Measurements from ENCODE around the gene CHSY3.

CHSY3 gene

GRCh38 chr5:129958581-129958980, 54.3 kb downstream of the CHSY3 start:
- no peaks in the 10 kb centered on the region for H3K27me3 ChIP-seq (ENCODE audit: control insufficient read depth, insufficient read depth, low read length)
- H3K36me3 ChIP-seq (ENCODE audit: control insufficient read depth, low read depth, low read length): no peaks in the 10 kb centered on the region
- no peak overlapping the region for H3K27ac ChIP-seq (ENCODE audit: low read length)
- H3K9me3 ChIP-seq (ENCODE audit: control insufficient read depth, low read depth, low read length): no peaks in the 10 kb centered on the region
- no peaks in the 10 kb centered on the region for H3K4me1 ChIP-seq (ENCODE audit: control insufficient read depth, low read depth, low read length)
- H3K4me3 ChIP-seq (ENCODE audit: low read length): no peak overlapping the region
- no peak overlapping the region for H3K9ac ChIP-seq (ENCODE audit: low read length)

GRCh38 chr5:129960831-129961230, 56.6 kb downstream of the CHSY3 start:
- Histone ChIP-seq H3K27ac (ENCODE audit: low read length) (no peak overlapping the region), H3K27me3 (ENCODE audit: control insufficient read depth, insufficient read depth, low read length) (no peaks in the 10 kb centered on the region), H3K36me3 (ENCODE audit: control insufficient read depth, low read depth, low read length) (no peaks in the 10 kb centered on the region), H3K9ac (ENCODE audit: low read length) (no peak overlapping the region), H3K4me3 (ENCODE audit: low read length) (no peak overlapping the region), H3K4me1 (ENCODE audit: control insufficient read depth, low read depth, low read length) (no peaks in the 10 kb centered on the region), H3K9me3 (ENCODE audit: control insufficient read depth, low read depth, low read length) (no peaks in the 10 kb centered on the region)

- no peaks in the 10 kb centered on the region for H3K4me1 ChIP-seq (ENCODE audit: control insufficient read depth, low read depth, low read length)
Observed at GRCh38 chr5:129962506-129962905, 58.2 kb downstream of the CHSY3 start.

GRCh38 chr5:129963359-129963758, 59.1 kb downstream of the CHSY3 start:
- Histone ChIP-seq H3K36me3 (ENCODE audit: control insufficient read depth, low read depth, low read length) (no peaks in the 10 kb centered on the region), H3K27ac (ENCODE audit: low read length) (no peak overlapping the region), H3K4me1 (ENCODE audit: control insufficient read depth, low read depth, low read length) (no peaks in the 10 kb centered on the region), H3K9ac (ENCODE audit: low read length) (no peak overlapping the region), H3K4me3 (ENCODE audit: low read length) (no peak overlapping the region), H3K27me3 (ENCODE audit: control insufficient read depth, insufficient read depth, low read length) (no peaks in the 10 kb centered on the region), H3K9me3 (ENCODE audit: control insufficient read depth, low read depth, low read length) (no peaks in the 10 kb centered on the region)

More at GRCh38 chr5:129962506-129962905, 58.2 kb downstream of the CHSY3 start:
- H3K27ac ChIP-seq (ENCODE audit: low read length): no peak overlapping the region
- H3K36me3 ChIP-seq (ENCODE audit: control insufficient read depth, low read depth, low read length): no peaks in the 10 kb centered on the region
- H3K4me3 ChIP-seq (ENCODE audit: low read length): no peak overlapping the region
- no peak overlapping the region for H3K9ac ChIP-seq (ENCODE audit: low read length)
- H3K27me3 ChIP-seq (ENCODE audit: control insufficient read depth, insufficient read depth, low read length): no peaks in the 10 kb centered on the region
- no peaks in the 10 kb centered on the region for H3K9me3 ChIP-seq (ENCODE audit: control insufficient read depth, low read depth, low read length)

GRCh38 chr5:129966071-129966470, 61.8 kb downstream of the CHSY3 start:
- no peaks in the 10 kb centered on the region for H3K4me1 ChIP-seq (ENCODE audit: control insufficient read depth, low read depth, low read length)
- no peaks in the 10 kb centered on the region for H3K9me3 ChIP-seq (ENCODE audit: control insufficient read depth, low read depth, low read length)
- H3K4me3 ChIP-seq (ENCODE audit: low read length): no peak overlapping the region
- no peaks in the 10 kb centered on the region for H3K27me3 ChIP-seq (ENCODE audit: control insufficient read depth, insufficient read depth, low read length)
- no peak overlapping the region for H3K27ac ChIP-seq (ENCODE audit: low read length)
- no peaks in the 10 kb centered on the region for H3K36me3 ChIP-seq (ENCODE audit: control insufficient read depth, low read depth, low read length)
- H3K9ac ChIP-seq (ENCODE audit: low read length): no peak overlapping the region

- no peaks in the 10 kb centered on the region for H3K27me3 ChIP-seq (ENCODE audit: control insufficient read depth, insufficient read depth, low read length)
- H3K27ac ChIP-seq (ENCODE audit: low read length): no peak overlapping the region
- no peaks in the 10 kb centered on the region for H3K4me1 ChIP-seq (ENCODE audit: control insufficient read depth, low read depth, low read length)
- H3K9me3 ChIP-seq (ENCODE audit: control insufficient read depth, low read depth, low read length): no peaks in the 10 kb centered on the region
- H3K9ac ChIP-seq (ENCODE audit: low read length): no peak overlapping the region
- H3K4me3 ChIP-seq (ENCODE audit: low read length): no peak overlapping the region
- no peaks in the 10 kb centered on the region for H3K36me3 ChIP-seq (ENCODE audit: control insufficient read depth, low read depth, low read length)
Observed at GRCh38 chr5:129971714-129972113, 67.4 kb downstream of the CHSY3 start.

GRCh38 chr5:129972465-129973141, 68.3 kb downstream of the CHSY3 start:
- H3K27me3 ChIP-seq (ENCODE audit: control insufficient read depth, insufficient read depth, low read length): no peaks in the 10 kb centered on the region
- no peak overlapping the region for H3K4me3 ChIP-seq (ENCODE audit: low read length)
- H3K36me3 ChIP-seq (ENCODE audit: control insufficient read depth, low read depth, low read length): no peaks in the 10 kb centered on the region
- H3K27ac ChIP-seq (ENCODE audit: low read length): no peak overlapping the region
- H3K9me3 ChIP-seq (ENCODE audit: control insufficient read depth, low read depth, low read length): no peaks in the 10 kb centered on the region
- no peaks in the 10 kb centered on the region for H3K4me1 ChIP-seq (ENCODE audit: control insufficient read depth, low read depth, low read length)
- no peak overlapping the region for H3K9ac ChIP-seq (ENCODE audit: low read length)

GRCh38 chr5:129973716-129974426, 69.6 kb downstream of the CHSY3 start:
- Histone ChIP-seq H3K36me3 (ENCODE audit: control insufficient read depth, low read depth, low read length) (no peaks in the 10 kb centered on the region), H3K4me1 (ENCODE audit: control insufficient read depth, low read depth, low read length) (no peaks in the 10 kb centered on the region), H3K9ac (ENCODE audit: low read length) (no peak overlapping the region), H3K4me3 (ENCODE audit: low read length) (no peak overlapping the region), H3K9me3 (ENCODE audit: control insufficient read depth, low read depth, low read length) (no peaks in the 10 kb centered on the region), H3K27me3 (ENCODE audit: control insufficient read depth, insufficient read depth, low read length) (no peaks in the 10 kb centered on the region), H3K27ac (ENCODE audit: low read length) (no peak overlapping the region)

GRCh38 chr5:129977810-129978209, 73.5 kb downstream of the CHSY3 start:
- H3K9ac ChIP-seq (ENCODE audit: low read length): no peak overlapping the region

GRCh38 chr5:129978270-129978669, 74.0 kb downstream of the CHSY3 start:
- H3K27ac ChIP-seq (ENCODE audit: low read length): no peak overlapping the region
- H3K4me3 ChIP-seq (ENCODE audit: low read length): no peak overlapping the region

More at GRCh38 chr5:129977810-129978209, 73.5 kb downstream of the CHSY3 start:
- Histone ChIP-seq H3K4me3 (ENCODE audit: low read length) (no peak overlapping the region), H3K9me3 (ENCODE audit: control insufficient read depth, low read depth, low read length) (no peaks in the 10 kb centered on the region), H3K36me3 (ENCODE audit: control insufficient read depth, low read depth, low read length) (no peaks in the 10 kb centered on the region), H3K4me1 (ENCODE audit: control insufficient read depth, low read depth, low read length) (no peaks in the 10 kb centered on the region), H3K27me3 (ENCODE audit: control insufficient read depth, insufficient read depth, low read length) (no peaks in the 10 kb centered on the region), H3K27ac (ENCODE audit: low read length) (no peak overlapping the region)

GRCh38 chr5:129988453-129988852, 84.2 kb downstream of the CHSY3 start:
- no peak overlapping the region for H3K9ac ChIP-seq (ENCODE audit: low read length)
- no peak overlapping the region for H3K4me3 ChIP-seq (ENCODE audit: low read length)
- H3K36me3 ChIP-seq (ENCODE audit: control insufficient read depth, low read depth, low read length): no peaks in the 10 kb centered on the region
- H3K27me3 ChIP-seq (ENCODE audit: control insufficient read depth, insufficient read depth, low read length): no peaks in the 10 kb centered on the region
- H3K4me1 ChIP-seq (ENCODE audit: control insufficient read depth, low read depth, low read length): no peaks in the 10 kb centered on the region
- peaks cover 2% of the 10 kb centered on the region for H3K9me3 ChIP-seq (ENCODE audit: control insufficient read depth, low read depth, low read length)
- no peak overlapping the region for H3K27ac ChIP-seq (ENCODE audit: low read length)

More at GRCh38 chr5:129978270-129978669, 74.0 kb downstream of the CHSY3 start:
- Histone ChIP-seq H3K36me3 (ENCODE audit: control insufficient read depth, low read depth, low read length) (no peaks in the 10 kb centered on the region), H3K9me3 (ENCODE audit: control insufficient read depth, low read depth, low read length) (no peaks in the 10 kb centered on the region), H3K4me1 (ENCODE audit: control insufficient read depth, low read depth, low read length) (no peaks in the 10 kb centered on the region), H3K9ac (ENCODE audit: low read length) (no peak overlapping the region), H3K27me3 (ENCODE audit: control insufficient read depth, insufficient read depth, low read length) (no peaks in the 10 kb centered on the region)

GRCh38 chr5:129991780-129992179, 87.5 kb downstream of the CHSY3 start:
- no peaks in the 10 kb centered on the region for H3K4me1 ChIP-seq (ENCODE audit: control insufficient read depth, low read depth, low read length)
- H3K9ac ChIP-seq (ENCODE audit: low read length): no peak overlapping the region
- no peak overlapping the region for H3K27ac ChIP-seq (ENCODE audit: low read length)
- H3K36me3 ChIP-seq (ENCODE audit: control insufficient read depth, low read depth, low read length): no peaks in the 10 kb centered on the region
- H3K4me3 ChIP-seq (ENCODE audit: low read length): no peak overlapping the region
- no peaks in the 10 kb centered on the region for H3K27me3 ChIP-seq (ENCODE audit: control insufficient read depth, insufficient read depth, low read length)
- H3K9me3 ChIP-seq (ENCODE audit: control insufficient read depth, low read depth, low read length): no peaks in the 10 kb centered on the region
